K562 treated with DMSO at 1 percent for 12 hours (cell line): ENCODE measurements around the gene INTS3. TPM values are rescaled to one million over a fixed set of nuclear protein-coding genes. Genes with fewer than 3 reads are reported as not detected.

Source experiments
- total RNA-seq: library from RNA; unstranded; fragments of 300-600 nt; gene quantifications from 2 replicates; pipeline ENCODE4 v1.2.3, GENCODE V29; 2022; ENCODE audit not compliant: insufficient read depth

INTS3 gene
- total RNA-seq, result 11.0 and 33.4 TPM in 2 replicates

GRCh38 chr1:153727463-153728304, at the start of gene INTS3:
INTS3 (plus strand) TSS chr1:153728050; CDS start chr1:153728635, 585 bp downstream.

GRCh38 chr1:153678519-153679336, 49.1 kb upstream of the INTS3 start, which contains the start of gene NPR1:
NPR1 (plus strand) TSS chr1:153678688; CDS start chr1:153679109, 421 bp downstream.

GRCh38 chr1:153774780-153775457, 47.1 kb downstream of the INTS3 start, which contains the start of gene SLC27A3:
SLC27A3 (plus strand) TSS chr1:153775407; CDS start chr1:153775498, 91 bp downstream.

Other genes starting within 250 kb of the INTS3 start
- gene S100A6, start 192.1 kb upstream of the INTS3 start, total RNA-seq, result 16.1 and 19.6 TPM in 2 replicates
- gene S100A5, start 187.1 kb upstream of the INTS3 start, total RNA-seq, result 4.4 TPM in 1 of 2 replicates, not detected in the other
- 5.3 and 10.6 TPM in 2 replicates for gene S100A4, start 182.2 kb upstream of the INTS3 start, total RNA-seq
- not detected in 2 replicates for gene S100A3, start 178.8 kb upstream of the INTS3 start, total RNA-seq
- not detected in 2 replicates for gene S100A2, start 162.2 kb upstream of the INTS3 start, total RNA-seq
- gene S100A16, start 114.9 kb upstream of the INTS3 start, total RNA-seq, result 3.9 and 4.2 TPM in 2 replicates
- 0.91 TPM in 1 of 2 replicates, not detected in the other for gene S100A14, start 111.7 kb upstream of the INTS3 start, total RNA-seq
- gene S100A13, start 100.5 kb upstream of the INTS3 start, total RNA-seq, result 118 and 224 TPM in 2 replicates
- gene S100A1, start 99.6 kb upstream of the INTS3 start, total RNA-seq, result 36.6 and 61.5 TPM in 2 replicates
- 38.3 and 65.7 TPM in 2 replicates for gene CHTOP, start 94.0 kb upstream of the INTS3 start, total RNA-seq
- 44.4 and 45.1 TPM in 2 replicates for gene SNAPIN, start 69.3 kb upstream of the INTS3 start, total RNA-seq
- gene ILF2, start 57.1 kb upstream of the INTS3 start, total RNA-seq, result 231 and 265 TPM in 2 replicates
- gene NPR1, start 49.4 kb upstream of the INTS3 start, total RNA-seq, result not detected in 2 replicates
- 7.4 and 8.9 TPM in 2 replicates for gene SLC27A3, start 47.4 kb downstream of the INTS3 start, total RNA-seq
- 3.2 and 15.7 TPM in 2 replicates for gene GATAD2B, start 194.9 kb downstream of the INTS3 start, total RNA-seq
- 26.8 and 51.8 TPM in 2 replicates for gene DENND4B, start 218.7 kb downstream of the INTS3 start, total RNA-seq
- gene CRTC2, start 230.6 kb downstream of the INTS3 start, total RNA-seq, result 25.2 and 47.4 TPM in 2 replicates
- gene SLC39A1, start 235.5 kb downstream of the INTS3 start, total RNA-seq, result 61.1 and 72.1 TPM in 2 replicates
- gene CREB3L4, start 239.9 kb downstream of the INTS3 start, total RNA-seq, result 19.6 and 25.0 TPM in 2 replicates
- 229 and 282 TPM in 2 replicates for gene JTB, start 249.6 kb downstream of the INTS3 start, total RNA-seq